HG03196 (cell line): ENCODE results near the gene SAP30.
A peak's percentile ranks its signal among the peaks of the same experiment; 100 is the strongest.

Source experiments
- ATAC-seq: cut with Tn5 transposase; IDR thresholded peaks from one replicate; pipeline ENCODE4 v1.9.1; 2021; ENCODE audit not compliant: unreplicated experiment

SAP30 gene

DNA sequence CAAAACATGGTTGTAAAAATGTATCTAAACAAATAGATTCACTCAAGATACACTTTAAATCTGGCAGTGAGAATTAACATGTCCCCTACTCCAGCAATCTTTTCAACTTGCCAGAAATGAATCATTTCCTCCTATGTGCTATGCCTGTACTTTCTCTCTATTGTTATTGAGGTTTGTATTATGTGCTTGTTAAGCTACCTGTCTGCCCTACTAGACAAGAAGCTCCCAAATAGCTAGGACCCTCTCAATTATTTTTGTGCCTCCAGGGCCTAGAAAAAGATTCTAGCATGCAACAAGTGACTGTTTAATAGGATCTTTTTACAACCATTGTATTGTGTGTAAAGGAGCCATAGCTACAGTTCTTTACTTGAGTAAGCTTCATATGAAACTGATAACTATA is 3.5 kb upstream of the SAP30 start:
- ATAC-seq: peak; percentile 13

DNA sequence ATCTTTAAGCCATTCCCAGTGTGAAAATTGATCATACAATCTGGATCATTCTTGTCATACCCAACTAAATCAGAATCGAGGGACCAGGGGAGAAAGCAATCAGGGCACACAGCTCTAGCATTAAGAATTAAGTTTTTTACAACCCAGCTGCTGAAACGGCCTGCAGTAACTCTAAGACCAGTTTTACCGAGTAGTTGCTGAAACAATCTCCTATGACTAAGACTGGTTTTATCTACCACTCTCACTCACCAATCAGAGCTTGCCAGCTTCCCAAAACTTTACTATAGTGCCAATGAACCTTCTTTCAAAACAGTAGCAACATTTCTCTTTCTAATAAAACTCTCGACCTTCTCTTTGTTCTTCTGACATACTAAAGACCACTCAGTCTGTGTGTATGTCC is 2.8 kb upstream of the SAP30 start:
- ATAC-seq: no peak

DNA sequence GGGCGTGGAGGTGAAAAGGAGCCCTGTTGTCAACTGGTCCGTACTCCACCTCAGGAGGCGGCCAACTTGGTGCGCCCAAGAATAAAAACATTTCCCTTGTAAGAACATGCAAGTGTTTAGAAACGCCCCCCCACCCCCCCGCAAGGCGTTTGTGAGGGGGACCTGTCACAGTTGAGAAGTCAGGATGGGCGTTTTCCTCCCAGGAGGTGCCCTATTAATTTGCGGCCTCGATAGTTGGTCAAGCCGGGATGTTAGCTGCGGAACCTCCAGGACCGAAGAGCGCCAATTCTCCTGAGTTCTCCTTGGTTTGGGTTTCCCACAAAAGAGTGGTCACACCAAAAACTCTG is 651 bp upstream of the SAP30 start:
- ATAC-seq: peak; percentile 1

DNA sequence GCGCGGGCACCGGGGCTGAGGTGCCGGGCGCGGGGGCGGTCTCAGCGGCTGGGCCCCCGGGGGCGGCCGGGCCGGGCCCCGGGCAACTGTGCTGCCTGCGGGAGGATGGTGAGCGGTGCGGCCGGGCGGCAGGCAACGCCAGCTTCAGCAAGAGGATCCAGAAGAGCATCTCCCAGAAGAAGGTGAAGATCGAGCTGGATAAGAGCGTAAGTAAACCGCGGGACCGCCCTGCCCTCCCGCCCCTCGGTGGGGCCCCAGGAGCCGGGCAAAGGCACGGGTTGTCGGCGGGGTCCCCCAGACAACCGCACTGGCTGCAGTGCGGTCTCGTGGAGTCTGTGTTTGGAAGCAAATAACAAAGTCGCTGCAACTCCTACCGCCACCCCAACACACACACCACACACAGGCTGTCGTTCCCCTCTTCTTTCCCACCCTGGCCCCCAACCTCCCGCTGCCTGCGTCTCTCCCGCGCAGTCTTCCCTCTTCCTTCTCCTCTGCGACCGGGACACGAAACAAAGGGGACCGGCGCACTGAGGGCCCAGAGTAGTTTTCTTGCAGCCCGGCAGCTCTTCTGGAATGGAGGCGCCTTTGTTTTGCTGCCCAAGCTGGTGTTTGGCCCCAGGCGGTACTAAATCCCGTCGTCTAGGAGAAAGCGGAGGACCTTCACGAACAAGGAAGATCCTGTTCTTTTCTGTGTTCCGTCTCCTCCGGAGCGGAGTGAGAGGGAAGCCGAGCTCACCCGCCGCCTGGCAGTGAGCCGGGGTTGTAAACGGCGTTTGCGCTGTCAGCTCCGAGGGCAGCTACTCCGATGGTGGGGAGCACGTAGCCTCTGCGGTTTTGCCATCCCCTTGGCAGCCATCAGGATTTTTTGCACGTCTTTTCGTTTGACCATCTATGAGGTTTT is 788 bp downstream of the SAP30 start:
- ATAC-seq: peak; percentile 19

DNA sequence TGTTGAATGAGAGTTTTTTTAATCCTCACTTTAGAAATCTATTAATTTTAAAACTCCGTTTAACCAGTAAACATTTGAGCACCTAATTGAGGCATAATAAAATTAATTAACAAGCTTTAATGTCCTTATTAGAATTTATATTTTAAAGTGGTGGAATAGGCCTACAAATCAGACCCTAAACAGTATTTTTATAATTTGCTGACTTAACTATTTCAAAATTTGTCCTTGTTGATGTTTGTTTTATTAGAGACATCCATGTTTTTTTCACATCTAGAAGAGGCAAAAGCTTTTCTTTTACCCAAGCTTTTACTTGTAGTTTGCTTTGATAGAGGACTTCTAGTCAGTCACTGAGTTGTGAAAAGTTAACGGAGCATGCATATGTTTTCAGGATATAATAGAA is 3.8 kb downstream of the SAP30 start:
- ATAC-seq: no peak

DNA sequence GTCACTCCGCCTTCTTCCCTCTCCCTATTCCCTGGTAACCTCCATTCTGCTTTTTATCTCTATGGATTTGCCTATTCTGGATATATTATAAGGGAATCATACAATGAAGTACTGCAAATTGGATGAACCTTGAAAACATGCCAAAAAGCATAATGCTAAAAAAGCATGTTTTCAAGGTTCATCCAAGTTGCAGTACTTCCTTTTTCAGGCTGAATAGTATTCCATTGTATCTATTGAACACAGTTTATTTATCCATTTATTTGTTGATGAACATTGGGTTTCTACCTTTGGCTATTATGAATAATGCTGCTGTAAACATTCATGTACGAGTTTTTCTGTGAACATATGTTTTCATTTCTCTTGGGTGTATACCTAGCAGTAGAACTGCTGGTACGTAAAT is 9.2 kb downstream of the SAP30 start:
- ATAC-seq: no peak

DNA sequence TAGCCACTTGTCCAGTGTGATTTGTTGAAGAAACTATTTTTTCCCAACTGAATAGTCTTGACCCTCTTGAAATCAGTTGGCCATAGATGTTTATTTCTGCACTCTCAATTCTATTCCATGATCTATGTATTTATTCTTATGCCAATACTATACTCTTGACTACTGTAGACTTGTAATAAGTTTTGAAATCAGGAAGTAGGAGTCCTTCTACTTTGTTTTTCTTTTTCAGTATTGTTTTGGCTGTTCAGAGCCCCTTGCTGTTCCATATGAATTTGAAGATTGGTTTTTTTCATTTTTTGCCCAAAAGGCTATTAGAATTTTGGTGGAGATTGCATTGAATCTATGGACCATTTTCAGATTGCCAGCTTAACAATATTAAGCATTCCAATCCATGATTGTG is 10.2 kb downstream of the SAP30 start:
- ATAC-seq: no peak

DNA sequence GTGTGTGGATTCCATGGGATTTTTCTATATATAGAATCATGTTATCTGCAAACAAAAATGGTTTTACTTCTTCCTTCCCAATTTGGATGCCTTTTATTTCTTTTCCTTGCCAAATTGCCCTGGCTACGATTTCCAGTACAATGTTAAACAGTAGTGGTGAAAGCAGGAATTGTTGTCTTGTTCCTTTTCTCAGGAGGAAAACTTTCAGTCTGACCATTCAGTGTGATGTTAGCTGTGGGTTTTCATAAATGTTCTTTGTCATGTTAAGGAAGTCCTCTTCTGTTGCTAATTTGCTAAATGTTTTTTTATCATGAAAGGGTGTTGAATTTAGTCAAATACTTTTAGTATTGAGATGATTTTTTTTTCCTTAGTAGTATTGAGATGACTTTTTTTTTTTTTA is 10.9 kb downstream of the SAP30 start:
- ATAC-seq: no peak

DNA sequence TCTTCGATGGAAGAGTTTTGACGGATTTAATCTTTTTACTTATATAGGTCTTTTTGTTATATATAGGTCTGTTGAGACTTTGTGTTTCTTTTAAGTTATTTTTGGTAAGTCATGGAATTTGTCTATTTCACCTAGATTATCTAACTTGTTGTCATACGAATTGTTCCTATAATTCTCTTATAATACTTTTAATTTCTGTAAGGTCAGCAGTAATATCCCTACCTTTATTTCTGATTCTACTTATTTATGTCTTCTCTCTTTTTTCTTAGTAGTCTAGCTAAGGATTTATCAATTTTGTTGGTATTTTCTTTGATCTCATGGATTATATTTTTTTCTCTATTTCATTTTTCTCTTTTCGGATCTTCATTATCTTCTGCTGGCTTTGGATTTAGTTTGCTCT is 11.6 kb downstream of the SAP30 start:
- no peak for ATAC-seq

DNA sequence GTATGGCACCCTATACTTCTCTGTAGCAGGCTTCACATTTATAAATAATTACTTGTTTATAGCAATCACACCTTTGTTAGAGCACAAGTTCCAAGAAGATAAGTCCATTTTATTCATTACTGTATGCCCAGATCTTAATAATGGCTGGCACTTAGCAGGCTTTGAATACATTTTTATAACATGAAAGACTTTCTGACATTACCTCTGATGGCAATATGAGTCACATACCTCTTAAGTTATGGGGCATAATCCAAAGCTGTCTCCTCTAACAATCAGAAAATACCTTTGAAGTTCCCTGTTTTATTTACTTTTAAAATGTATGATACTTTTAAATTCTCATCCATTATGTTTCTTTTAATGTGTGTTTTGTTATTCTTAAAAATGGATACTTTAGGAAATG is 16.0 kb downstream of the SAP30 start:
- ATAC-seq: no peak

DNA sequence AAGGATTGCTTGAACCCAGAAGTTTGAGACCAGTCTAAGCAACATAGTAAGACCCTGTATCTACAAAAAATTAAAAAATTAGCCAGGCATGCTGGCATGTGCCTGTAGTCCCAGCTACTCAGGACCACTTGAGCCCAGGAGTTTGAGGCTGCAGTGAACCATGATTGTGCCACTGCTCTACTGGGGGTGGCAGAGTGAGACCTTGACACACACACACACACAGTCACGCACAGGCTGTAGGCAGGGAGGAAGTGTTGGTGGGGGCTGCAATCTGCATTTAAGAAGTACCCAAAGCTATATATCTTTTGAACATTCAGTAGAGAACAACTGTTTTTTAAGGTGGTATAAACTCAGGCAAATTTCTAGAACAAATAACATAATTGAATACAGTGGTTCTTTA is 20.9 kb downstream of the SAP30 start:
- ATAC-seq: no peak

DNA sequence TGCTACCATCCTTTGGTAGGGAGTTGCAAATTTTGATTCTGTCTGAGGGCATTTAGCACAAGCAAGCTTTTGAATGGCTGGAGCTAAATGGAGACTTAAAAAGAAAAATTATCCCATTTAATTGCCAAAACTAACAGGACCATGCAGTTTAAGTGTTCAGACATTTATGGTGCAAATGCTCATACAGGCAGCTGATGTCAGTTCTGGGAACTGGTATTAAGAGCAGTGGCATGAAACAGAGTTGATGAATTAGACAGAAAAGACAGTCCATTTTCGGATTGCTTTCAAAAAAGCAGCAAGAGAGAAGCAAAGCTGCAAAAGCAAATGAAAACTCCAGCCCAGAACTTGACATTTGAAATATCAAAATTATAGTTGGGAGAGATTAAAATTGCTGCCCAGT is 26.9 kb downstream of the SAP30 start:
- no peak for ATAC-seq

DNA sequence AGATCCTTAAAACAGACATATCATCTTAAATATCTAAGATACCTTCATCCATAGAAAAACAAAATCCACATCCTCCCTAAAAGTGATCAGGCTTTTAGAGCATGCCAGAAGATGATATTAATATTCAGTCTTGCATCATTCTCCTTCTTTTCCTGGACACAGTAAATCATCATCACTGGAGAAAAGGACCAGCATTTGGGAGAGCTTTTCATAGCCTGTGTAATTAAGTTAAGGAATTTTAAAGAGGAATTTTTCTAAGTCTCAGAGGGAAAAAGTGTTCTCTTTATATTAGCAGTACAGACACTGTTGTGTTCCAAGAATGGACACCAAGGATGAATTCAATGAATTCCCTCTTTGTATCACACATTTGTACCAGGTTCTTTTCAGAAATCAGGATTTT is 27.5 kb downstream of the SAP30 start:
- ATAC-seq: no peak

DNA sequence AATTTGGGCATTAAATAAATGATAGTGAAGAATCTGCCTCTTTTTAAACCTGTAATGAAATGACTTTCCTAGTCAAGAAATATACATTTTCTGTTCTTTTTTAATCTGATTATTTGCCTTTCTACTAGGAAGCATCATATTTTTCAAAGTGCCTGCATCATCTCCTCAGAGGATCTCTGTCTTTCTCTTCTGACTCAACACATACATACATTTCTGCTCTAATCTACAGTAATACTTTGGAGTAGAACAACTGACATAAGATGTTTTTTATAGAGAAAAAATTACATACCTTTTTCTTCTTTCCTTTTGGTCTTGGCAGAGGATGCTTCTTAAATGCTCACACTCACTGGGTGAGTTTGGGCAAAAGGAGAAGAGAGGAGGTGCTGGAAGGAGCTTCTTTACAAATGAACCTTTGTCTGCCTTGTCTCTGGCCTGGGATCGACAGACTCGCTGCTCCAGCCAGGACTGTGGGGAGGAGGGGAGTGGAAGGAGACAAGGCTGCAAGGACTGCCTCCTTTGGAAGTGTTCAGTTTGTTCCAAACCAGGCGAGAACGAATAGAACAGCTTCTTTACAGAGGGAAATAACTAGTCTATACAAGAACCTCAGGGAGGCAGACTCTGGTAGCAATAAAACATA is 28.1 kb downstream of the SAP30 start, which contains the start of gene SCRG1:
SCRG1 (minus strand) TSS at position 338 of the 637 bp plus-strand sequence. CDS start 7,702 bp downstream, outside the sequence.
- ATAC-seq: no peak

DNA sequence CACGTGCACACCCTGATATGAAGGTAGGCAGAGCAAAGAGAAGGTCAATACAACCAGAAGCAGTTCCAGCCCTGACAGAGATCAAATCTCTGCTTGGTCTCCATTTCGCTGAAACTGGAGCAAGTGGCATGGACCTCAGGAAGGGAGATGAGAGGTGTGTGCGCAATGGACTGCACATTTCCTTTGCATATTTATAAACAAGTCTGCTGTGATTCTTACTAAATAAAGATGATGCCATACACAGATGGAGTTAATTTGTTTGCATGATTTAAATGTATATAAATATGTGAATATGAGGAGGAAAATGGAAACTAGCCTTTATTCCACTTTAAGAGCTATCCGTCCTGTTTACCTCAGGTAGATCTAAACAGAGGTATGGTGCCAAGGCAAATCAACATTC is 30.3 kb downstream of the SAP30 start:
- no peak for ATAC-seq

DNA sequence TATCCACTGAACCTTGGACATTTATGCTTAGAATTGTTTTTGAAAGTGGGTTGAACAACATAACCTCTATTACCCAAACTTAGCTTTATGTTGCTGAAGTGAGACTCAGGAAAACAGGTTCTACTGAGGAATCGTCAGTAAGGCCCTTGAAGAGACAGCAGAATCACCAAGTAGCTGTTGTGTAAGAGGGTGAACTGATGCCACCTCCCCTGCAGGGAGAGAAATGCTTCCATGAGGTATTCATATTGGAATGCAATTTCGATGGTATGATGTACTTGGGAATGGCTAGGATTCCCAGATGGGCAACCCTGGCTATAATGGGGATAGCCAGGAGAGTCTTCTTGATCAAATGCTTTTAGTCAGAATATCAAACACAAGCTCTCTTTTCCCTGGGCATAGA is 32.3 kb downstream of the SAP30 start:
- ATAC-seq: no peak

DNA sequence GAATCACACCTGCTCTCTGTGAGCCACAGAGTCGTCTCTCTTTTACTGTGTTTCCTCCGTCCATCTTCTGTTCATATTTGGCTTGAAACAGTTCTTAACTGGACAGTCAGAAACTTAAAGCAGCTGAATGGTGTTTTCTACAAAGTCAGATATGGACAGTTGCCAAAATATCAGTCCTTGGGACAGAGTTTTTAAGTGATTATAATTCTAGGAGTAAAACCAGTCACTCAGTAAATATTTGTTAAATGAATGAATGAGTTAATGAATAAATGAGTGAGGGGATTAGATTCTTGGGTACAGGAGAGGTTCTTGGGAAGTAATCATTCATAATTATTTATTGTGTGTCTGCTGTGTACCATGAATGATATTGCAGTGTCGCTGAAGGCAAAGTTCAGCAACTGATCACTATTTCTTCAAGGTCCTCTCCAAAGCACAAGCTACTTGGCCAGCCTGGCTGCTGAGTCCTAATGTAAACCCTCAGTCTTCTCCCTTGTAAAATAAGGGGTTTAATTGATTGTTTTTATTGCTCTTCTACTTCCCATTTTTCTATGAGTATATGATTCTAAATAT is 33.6 kb downstream of the SAP30 start:
- no peak for ATAC-seq

DNA sequence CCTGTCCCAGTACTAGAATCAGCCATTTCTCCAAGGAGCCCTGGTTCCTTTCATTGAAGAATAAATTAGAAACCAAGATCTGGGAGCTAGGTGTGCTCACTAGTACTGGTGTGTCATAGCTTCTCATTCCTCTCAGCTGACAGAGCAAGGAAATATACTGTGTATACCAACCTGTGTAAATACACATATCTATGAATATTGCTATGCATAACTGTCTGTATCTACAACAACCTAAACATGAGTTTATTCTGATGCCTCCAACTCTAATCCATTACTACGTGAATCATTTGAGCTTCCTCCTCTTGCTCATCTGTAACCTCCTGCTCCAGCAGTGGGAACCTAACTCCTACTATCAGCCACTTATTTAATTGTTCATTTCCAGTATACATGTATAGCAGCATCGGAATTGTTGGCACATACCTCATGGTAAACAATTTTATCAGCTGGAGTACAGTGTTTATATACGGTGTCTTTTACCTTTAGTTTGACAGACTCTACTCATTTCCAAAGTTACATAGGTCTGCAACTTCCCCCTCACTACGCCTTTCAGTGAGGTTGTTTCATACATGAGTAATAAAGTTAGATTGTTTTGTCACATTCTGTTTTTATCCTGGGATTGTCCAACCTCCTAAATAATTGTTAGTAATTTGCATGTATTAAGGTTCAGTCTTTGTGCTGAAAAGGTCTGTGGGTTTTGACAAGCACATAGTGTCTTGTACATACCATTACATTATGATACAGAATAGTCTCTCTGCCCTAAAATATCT is 35.3 kb downstream of the SAP30 start:
- ATAC-seq: no peak

DNA sequence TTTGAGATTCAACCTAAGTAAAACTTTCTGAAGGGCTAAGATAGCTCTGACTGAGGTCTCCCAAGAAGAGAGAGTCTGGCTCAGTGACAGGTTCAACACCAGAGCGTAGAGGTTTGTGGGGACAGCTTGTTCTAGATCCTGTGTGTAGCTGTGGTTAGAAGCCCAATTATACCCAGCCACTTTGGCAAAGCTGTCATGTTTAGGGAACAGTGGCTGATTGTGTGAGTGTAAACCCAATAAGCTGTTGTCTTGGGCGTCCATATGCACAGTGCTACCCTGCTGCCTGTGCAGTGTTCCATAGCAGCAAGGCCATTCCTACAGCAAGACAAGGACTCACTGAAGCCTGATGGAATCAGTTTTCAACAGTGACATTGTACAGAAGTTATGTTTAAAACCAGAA is 39.3 kb downstream of the SAP30 start:
- ATAC-seq: no peak

DNA sequence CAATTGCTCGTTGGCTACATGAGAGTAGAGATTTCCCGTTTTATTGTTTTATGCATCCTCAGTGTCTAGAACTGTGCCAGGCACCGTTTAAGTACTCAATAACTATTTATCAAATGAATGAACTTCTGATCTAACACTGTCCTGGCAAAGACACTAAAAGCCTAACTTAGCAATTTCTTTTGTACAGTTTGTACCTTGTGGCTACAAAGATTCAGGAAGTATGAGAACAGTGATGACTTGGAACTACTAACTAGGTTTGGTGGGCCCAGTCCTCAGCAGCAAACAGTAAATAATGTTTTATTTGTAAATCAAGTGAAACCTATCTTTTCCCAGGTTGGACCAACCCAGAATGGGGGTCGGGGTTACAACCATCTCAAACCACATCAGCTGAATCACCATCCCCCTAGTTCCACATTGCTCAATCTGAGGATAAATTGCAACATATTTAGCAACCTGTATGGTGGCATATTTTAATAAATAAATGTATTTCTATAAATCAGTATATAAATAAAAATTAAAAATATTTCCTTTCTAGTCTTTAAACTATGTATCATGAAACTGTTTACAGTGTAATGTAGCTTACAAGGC is 40.4 kb downstream of the SAP30 start:
- ATAC-seq: no peak

DNA sequence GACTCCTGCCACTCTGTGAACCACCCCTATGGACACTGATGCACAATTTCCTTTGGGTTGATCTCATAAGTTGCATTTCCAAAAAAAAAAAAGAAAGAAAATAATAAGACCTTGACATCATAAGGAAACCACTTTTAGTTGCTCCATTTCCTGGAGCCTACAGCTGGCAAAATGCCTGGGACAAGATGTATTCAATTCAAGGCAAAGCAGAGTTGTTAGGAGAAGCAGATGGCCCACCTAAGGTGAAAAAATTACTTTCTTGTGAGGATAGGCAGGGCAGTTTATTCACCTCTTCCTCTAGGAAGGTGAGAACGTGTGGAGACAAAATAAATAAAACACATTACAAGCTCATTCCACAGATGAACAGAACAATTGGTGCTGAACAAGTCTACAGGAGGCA is 42.3 kb downstream of the SAP30 start:
- no peak for ATAC-seq
